ENCODE data around the gene LTBP2. TPM values are rescaled to one million over a fixed set of nuclear protein-coding genes. Genes with fewer than 3 reads are reported as not detected.

Gene LTBP2
- total RNA-seq, 1 donor = 493 TPM

- Histone ChIP-seq H3K4me2 (ENCODE audit: insufficient read depth, low read length) (peak overlapping the region; percentile 4), H3K4me3 (ENCODE audit: insufficient read depth, low read length) (no peak overlapping the region), H3K36me3 (ENCODE audit: insufficient read depth, low read length) (peaks cover 24% of the 10 kb centered on the region), H3K9me3 (ENCODE audit: low read depth, low read length) (no peaks in the 10 kb centered on the region), H3K27ac (ENCODE audit: low read depth, low read length) (no peak overlapping the region), H3K79me2 (ENCODE audit: insufficient read depth, low read length) (peaks cover 27% of the 10 kb centered on the region), H3K27me3 (ENCODE audit: insufficient read depth, low read length) (no peaks in the 10 kb centered on the region), H3K4me1 (ENCODE audit: insufficient read depth, low read length) (peaks cover 21% of the 10 kb centered on the region), H4K20me1 (ENCODE audit: insufficient read depth, low read length) (no peaks in the 10 kb centered on the region), H2AFZ (ENCODE audit: low read length) (no peak overlapping the region)
- no peak for TF ChIP-seq CTCF (IDR thresholded peaks at IDR 0.05; ENCODE audit: extremely low read depth, low read depth, low read length)
- no peak for DNase-seq (ENCODE audit: insufficient read length, low spot score, missing footprints)
These were observed 128.7 kb downstream of the LTBP2 start for GRCh38 chr14:74483321-74483720.

GRCh38 chr14:74482571-74482970 is 129.5 kb downstream of the LTBP2 start:
- Histone ChIP-seq H3K4me2 (ENCODE audit: insufficient read depth, low read length) (no peak overlapping the region), H3K9me3 (ENCODE audit: low read depth, low read length) (no peaks in the 10 kb centered on the region), H3K36me3 (ENCODE audit: insufficient read depth, low read length) (peaks cover 24% of the 10 kb centered on the region), H2AFZ (ENCODE audit: low read length) (no peak overlapping the region), H3K79me2 (ENCODE audit: insufficient read depth, low read length) (peaks cover 22% of the 10 kb centered on the region), H3K27ac (ENCODE audit: low read depth, low read length) (no peak overlapping the region), H3K27me3 (ENCODE audit: insufficient read depth, low read length) (no peaks in the 10 kb centered on the region), H3K4me1 (ENCODE audit: insufficient read depth, low read length) (peaks cover 13% of the 10 kb centered on the region), H4K20me1 (ENCODE audit: insufficient read depth, low read length) (no peaks in the 10 kb centered on the region), H3K4me3 (ENCODE audit: insufficient read depth, low read length) (no peak overlapping the region)
- no peak for DNase-seq (ENCODE audit: insufficient read length, low spot score, missing footprints)
- TF ChIP-seq CTCF (IDR thresholded peaks at IDR 0.05; ENCODE audit: extremely low read depth, low read depth, low read length) = no peak

GRCh38 chr14:74480046-74480445 is 132.0 kb downstream of the LTBP2 start:
- no peak for DNase-seq (ENCODE audit: insufficient read length, low spot score, missing footprints)
- H3K4me1 ChIP-seq (ENCODE audit: insufficient read depth, low read length) = peaks cover 21% of the 10 kb centered on the region
- no peak overlapping the region for H3K27ac ChIP-seq (ENCODE audit: low read depth, low read length)
- no peaks in the 10 kb centered on the region for H3K27me3 ChIP-seq (ENCODE audit: insufficient read depth, low read length)
- H4K20me1 ChIP-seq (ENCODE audit: insufficient read depth, low read length) = no peaks in the 10 kb centered on the region
- H3K4me2 ChIP-seq (ENCODE audit: insufficient read depth, low read length) = no peak overlapping the region
- no peak overlapping the region for H3K4me3 ChIP-seq (ENCODE audit: insufficient read depth, low read length)
- H3K9me3 ChIP-seq (ENCODE audit: low read depth, low read length) = no peaks in the 10 kb centered on the region
- H2AFZ ChIP-seq (ENCODE audit: low read length) = no peak overlapping the region
- H3K79me2 ChIP-seq (ENCODE audit: insufficient read depth, low read length) = no peaks in the 10 kb centered on the region
- peaks cover 24% of the 10 kb centered on the region for H3K36me3 ChIP-seq (ENCODE audit: insufficient read depth, low read length)
- TF ChIP-seq CTCF (IDR thresholded peaks at IDR 0.05; ENCODE audit: extremely low read depth, low read depth, low read length) = no peak

GRCh38 chr14:74478996-74479635 is 132.9 kb downstream of the LTBP2 start:
- DNase-seq (ENCODE audit: insufficient read length, low spot score, missing footprints) = no peak
- no peaks in the 10 kb centered on the region for H3K79me2 ChIP-seq (ENCODE audit: insufficient read depth, low read length)
- peak; percentile 88 for TF ChIP-seq CTCF (IDR thresholded peaks at IDR 0.05; ENCODE audit: extremely low read depth, low read depth, low read length)
- H3K9me3 ChIP-seq (ENCODE audit: low read depth, low read length) = no peaks in the 10 kb centered on the region
- H2AFZ ChIP-seq (ENCODE audit: low read length) = no peak overlapping the region
- no peak overlapping the region for H3K4me2 ChIP-seq (ENCODE audit: insufficient read depth, low read length)
- H3K4me1 ChIP-seq (ENCODE audit: insufficient read depth, low read length) = peaks cover 22% of the 10 kb centered on the region
- no peak overlapping the region for H3K4me3 ChIP-seq (ENCODE audit: insufficient read depth, low read length)
- H3K36me3 ChIP-seq (ENCODE audit: insufficient read depth, low read length) = peaks cover 24% of the 10 kb centered on the region
- no peak overlapping the region for H3K27ac ChIP-seq (ENCODE audit: low read depth, low read length)
- H3K27me3 ChIP-seq (ENCODE audit: insufficient read depth, low read length) = no peaks in the 10 kb centered on the region
- H4K20me1 ChIP-seq (ENCODE audit: insufficient read depth, low read length) = no peaks in the 10 kb centered on the region

Data from osteoblast (primary cell).